Measurements from ENCODE around the gene CAPN10. TPM values are rescaled to one million over a fixed set of nuclear protein-coding genes. Genes with fewer than 3 reads are reported as not detected.
A peak's percentile ranks its signal among the peaks of the same experiment; 100 is the strongest.

Gene CAPN10
- total and polyA plus RNA-seq, 4 donors: 12.6 to 66.9 (median 29.6) TPM

DNA sequence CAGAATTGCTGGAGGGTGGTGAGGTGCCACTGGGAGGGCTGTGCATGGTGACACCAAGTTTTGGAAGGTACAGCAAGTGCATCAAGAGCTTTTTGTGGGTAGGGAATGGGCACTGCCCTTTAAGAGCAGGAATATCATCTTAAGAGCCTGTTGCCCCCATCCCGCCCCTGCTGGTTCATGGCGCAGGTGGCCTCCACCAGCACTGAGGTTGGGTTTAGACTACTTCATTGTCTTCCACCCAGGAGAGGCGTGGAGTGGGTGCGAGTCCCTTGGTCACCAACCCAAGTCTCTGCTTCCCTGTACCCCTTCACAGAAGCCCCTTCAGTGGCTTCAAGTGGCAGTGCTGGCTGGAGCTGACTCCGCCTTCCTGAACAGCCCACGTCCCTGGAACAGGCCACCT lies 10.5 kb upstream of the CAPN10 start:
- 73 to 78% methylated on average over 6 of the region's 6 CpGs for WGBS, 2 donors
- Histone ChIP-seq H3K4me1 (ENCODE audit: control insufficient read depth in 1 of 2, insufficient read depth in 2 of 2, low read length in 2 of 2) (no peaks in the 10 kb centered on the region), H3K27me3 (ENCODE audit: control insufficient read depth in 1 of 2, insufficient read depth in 2 of 2, low read length in 1 of 2) (no peaks in the 10 kb centered on the region), H3K4me3 (ENCODE audit: low read length in 2 of 2) (no peak overlapping the region), H3K36me3 (ENCODE audit: control insufficient read depth in 1 of 2, insufficient read depth in 2 of 2, low read length in 1 of 2) (peaks cover 0 to 2% of the 10 kb centered on the region in 2 donors), H3K9me3 (ENCODE audit: control insufficient read depth, low read length) (no peaks in the 10 kb centered on the region), H3K27ac (ENCODE audit: low read depth in 1 of 2, low read length in 2 of 2) (no peak overlapping the region)
- no peak for DNase-seq
- no peak for ATAC-seq (ENCODE audit: low FRiP score)
- intact Hi-C loops (cut with DNase I): no loop called here

DNA sequence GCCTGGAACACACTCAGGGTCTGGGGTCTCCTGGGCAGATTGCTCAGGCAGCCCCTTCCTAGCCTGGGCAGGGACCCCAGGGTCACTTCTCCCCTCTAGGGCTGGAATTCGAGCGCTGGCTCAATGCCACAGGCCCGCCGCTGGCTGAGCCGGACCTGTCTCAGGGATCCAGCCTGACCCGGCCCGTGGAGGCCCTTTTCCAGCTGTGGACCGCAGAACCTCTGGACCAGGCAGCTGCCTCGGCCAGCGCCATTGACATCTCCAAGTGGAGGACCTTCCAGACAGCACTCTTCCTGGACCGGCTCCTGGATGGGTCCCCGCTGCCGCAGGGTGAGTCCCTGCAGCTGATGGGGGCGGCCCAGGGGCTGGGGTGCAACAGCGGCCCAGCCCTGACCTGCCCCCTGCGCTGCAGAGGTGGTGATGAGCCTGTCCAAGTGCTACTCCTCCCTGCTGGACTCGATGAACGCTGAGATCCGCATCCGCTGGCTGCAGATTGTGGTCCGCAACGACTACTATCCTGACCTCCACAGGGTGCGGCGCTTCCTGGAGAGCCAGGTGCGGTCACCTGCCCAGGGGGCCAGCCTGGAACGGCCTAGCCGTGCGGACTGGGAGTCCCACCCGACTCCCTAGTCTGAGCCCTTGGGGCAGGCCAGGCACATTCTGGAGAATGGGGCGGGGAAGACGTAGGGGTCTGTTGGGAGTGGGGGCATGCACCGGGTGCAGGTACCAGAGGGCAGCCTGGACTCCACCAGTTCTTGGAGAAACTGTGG lies 9.9 kb upstream of the CAPN10 start:
- ATAC-seq (ENCODE audit: low FRiP score): no peak

DNA sequence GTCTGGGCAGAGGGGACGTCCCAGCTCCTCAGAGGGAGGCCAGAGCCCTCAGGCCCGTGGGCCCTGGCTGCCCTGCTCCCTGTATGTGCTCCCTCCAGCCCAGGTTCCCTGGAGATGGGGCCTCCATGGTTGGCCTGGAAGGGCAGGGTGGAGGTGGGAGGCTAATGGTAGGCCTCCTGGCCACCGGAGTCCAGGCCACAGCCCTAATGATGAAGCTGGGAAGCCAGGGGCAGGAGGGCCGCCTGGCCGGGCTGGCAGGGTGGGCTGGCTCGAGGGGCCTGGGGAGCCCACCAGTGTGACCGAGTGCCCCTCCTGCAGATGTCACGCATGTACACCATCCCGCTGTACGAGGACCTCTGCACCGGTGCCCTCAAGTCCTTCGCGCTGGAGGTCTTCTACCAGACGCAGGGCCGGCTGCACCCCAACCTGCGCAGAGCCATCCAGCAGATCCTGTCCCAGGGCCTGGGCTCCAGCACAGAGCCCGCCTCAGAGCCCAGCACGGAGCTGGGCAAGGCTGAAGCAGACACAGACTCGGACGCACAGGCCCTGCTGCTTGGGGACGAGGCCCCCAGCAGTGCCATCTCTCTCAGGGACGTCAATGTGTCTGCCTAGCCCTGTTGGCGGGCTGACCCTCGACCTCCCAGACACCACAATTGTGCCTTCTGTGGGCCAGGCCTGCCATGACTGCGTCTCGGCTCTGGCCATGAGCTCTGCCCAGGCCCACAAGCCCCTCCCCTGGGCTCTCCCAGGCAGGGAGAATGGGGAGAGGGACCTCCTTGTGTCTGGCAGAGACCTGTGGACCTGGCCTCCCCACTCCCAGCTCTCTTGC lies 9.0 kb upstream of the CAPN10 start:
- Histone ChIP-seq H3K27ac (ENCODE audit: low read depth in 1 of 2, low read length in 2 of 2) (no peak overlapping the region), H3K4me1 (ENCODE audit: control insufficient read depth in 1 of 2, insufficient read depth in 2 of 2, low read length in 2 of 2) (no peaks in the 10 kb centered on the region), H3K4me3 (ENCODE audit: low read length in 2 of 2) (no peak overlapping the region), H3K9me3 (ENCODE audit: control insufficient read depth, low read length) (no peaks in the 10 kb centered on the region), H3K36me3 (ENCODE audit: control insufficient read depth in 1 of 2, insufficient read depth in 2 of 2, low read length in 1 of 2) (peaks cover 0 to 2% of the 10 kb centered on the region in 2 donors), H3K27me3 (ENCODE audit: control insufficient read depth in 1 of 2, insufficient read depth in 2 of 2, low read length in 1 of 2) (no peaks in the 10 kb centered on the region)
- no peak for ATAC-seq (ENCODE audit: low FRiP score)
- intact Hi-C loops (cut with DNase I): no loop called here
- whole genome bisulfite sequencing, 2 donors: 86 to 87% methylated on average over 25 to 26 of the region's 26 CpGs
- DNase-seq: peak in 1 of 2 donors; percentile 21

More for the DNA sequence above, 9.9 kb upstream of the CAPN10 start:
- Histone ChIP-seq H3K4me3 (ENCODE audit: low read length in 2 of 2) (no peak overlapping the region), H3K9me3 (ENCODE audit: control insufficient read depth, low read length) (no peaks in the 10 kb centered on the region), H3K27me3 (ENCODE audit: control insufficient read depth in 1 of 2, insufficient read depth in 2 of 2, low read length in 1 of 2) (no peaks in the 10 kb centered on the region), H3K36me3 (ENCODE audit: control insufficient read depth in 1 of 2, insufficient read depth in 2 of 2, low read length in 1 of 2) (peaks cover 0 to 2% of the 10 kb centered on the region in 2 donors), H3K4me1 (ENCODE audit: control insufficient read depth in 1 of 2, insufficient read depth in 2 of 2, low read length in 2 of 2) (no peaks in the 10 kb centered on the region), H3K27ac (ENCODE audit: low read depth in 1 of 2, low read length in 2 of 2) (no peak overlapping the region)
- DNase-seq: peak in 1 of 2 donors; percentile 42
- intact Hi-C loops (cut with DNase I): no loop called here
- 91 to 92% methylated on average over 30 to 32 of the region's 32 CpGs for WGBS, 2 donors

DNA sequence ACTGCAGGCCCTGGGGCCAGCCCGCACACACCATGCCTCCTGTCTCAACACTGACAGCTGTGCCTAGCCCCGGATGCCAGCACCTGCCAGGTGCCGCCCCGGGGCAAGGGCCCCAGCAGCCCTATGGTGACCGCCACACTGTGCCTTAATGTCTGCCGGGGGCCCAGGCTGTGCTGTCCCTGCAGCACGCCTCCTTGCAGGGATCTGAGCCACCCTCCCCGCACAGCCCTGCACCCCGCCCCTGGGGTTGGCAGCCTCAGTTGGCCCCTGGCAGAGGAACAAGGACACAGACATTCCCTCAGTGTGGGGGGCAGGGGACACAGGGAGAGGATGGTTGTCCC lies 8.5 kb upstream of the CAPN10 start:
- Histone ChIP-seq H3K36me3 (ENCODE audit: control insufficient read depth in 1 of 2, insufficient read depth in 2 of 2, low read length in 1 of 2) (peaks cover 0 to 2% of the 10 kb centered on the region in 2 donors), H3K27ac (ENCODE audit: low read depth in 1 of 2, low read length in 2 of 2) (no peak overlapping the region), H3K9me3 (ENCODE audit: control insufficient read depth, low read length) (no peaks in the 10 kb centered on the region), H3K4me3 (ENCODE audit: low read length in 2 of 2) (no peak overlapping the region), H3K4me1 (ENCODE audit: control insufficient read depth in 1 of 2, insufficient read depth in 2 of 2, low read length in 2 of 2) (no peaks in the 10 kb centered on the region), H3K27me3 (ENCODE audit: control insufficient read depth in 1 of 2, insufficient read depth in 2 of 2, low read length in 1 of 2) (no peaks in the 10 kb centered on the region)
- intact Hi-C loops (cut with DNase I): no loop called here
- DNase-seq (no peak), ATAC-seq (ENCODE audit: low FRiP score) (no peak)
- WGBS, 2 donors: 81 to 87% methylated on average over 9 of the region's 9 CpGs

DNA sequence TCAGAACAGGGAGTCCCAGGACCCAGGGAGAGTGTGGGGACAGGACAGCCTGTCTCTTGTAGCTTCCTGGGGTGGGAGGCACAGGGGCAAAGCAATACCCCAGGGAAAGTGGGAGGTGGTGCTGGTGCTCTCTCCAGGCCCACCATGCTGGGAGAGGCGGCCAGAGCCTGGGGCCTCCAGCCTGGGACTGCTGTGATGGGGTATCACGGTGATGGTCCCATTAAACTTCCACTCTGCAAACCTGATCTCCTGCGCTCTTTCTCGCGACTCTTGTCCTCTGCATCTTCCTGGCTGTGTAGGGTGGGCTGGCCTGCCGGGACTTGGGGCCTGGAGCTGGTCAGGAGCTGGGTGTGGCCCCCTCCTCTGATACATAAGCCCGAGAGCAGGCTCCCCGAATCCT lies 8.0 kb upstream of the CAPN10 start:
- intact Hi-C loops (cut with DNase I): no loop called here
- Histone ChIP-seq H3K36me3 (ENCODE audit: control insufficient read depth in 1 of 2, insufficient read depth in 2 of 2, low read length in 1 of 2) (peaks cover 0 to 2% of the 10 kb centered on the region in 2 donors), H3K9me3 (ENCODE audit: control insufficient read depth, low read length) (no peaks in the 10 kb centered on the region), H3K4me3 (ENCODE audit: low read length in 2 of 2) (no peak overlapping the region), H3K27me3 (ENCODE audit: control insufficient read depth in 1 of 2, insufficient read depth in 2 of 2, low read length in 1 of 2) (no peaks in the 10 kb centered on the region), H3K27ac (ENCODE audit: low read depth in 1 of 2, low read length in 2 of 2) (no peak overlapping the region), H3K4me1 (ENCODE audit: control insufficient read depth in 1 of 2, insufficient read depth in 2 of 2, low read length in 2 of 2) (no peaks in the 10 kb centered on the region)
- DNase-seq (no peak), ATAC-seq (ENCODE audit: low FRiP score) (no peak)
- WGBS, 2 donors: 83 to 90% methylated on average over 8 of the region's 8 CpGs

DNA sequence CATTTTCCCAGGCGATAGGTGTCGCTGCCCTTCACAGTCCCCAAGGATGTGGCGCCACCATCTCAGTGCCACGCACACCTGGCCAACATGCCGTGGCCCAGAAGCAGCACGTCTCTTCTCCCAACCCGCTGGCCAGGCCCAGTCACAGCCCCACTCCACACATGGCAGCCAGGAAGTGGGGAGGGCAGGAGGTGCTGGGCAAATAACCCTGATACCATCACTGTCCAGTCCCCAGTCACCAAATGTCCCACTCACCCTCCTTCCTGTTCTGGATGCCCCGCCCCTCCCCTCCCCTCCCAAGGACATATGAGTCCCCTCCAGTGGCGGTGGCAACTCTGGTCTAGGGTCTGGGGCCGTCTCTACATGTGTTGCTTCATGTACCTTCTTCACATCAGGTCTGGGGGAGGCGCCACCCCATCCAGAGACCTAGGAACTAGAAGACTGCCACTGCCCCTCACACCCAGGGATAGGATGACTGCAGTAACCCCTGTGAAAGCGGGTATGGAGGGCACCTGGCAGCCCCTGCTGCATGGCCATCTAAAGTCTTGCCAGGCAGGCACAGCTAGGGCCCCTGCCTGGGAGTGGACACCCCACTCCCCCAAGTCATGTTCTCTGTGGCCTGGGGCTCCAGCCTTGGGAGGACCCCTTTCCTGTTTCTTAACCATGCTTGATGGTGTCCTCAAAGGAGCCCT lies 7.3 kb upstream of the CAPN10 start:
- DNase-seq (no peak), ATAC-seq (ENCODE audit: low FRiP score) (no peak)
- Histone ChIP-seq H3K9me3 (ENCODE audit: control insufficient read depth, low read length) (no peaks in the 10 kb centered on the region), H3K36me3 (ENCODE audit: control insufficient read depth in 1 of 2, insufficient read depth in 2 of 2, low read length in 1 of 2) (peaks cover 0 to 2% of the 10 kb centered on the region in 2 donors), H3K4me1 (ENCODE audit: control insufficient read depth in 1 of 2, insufficient read depth in 2 of 2, low read length in 2 of 2) (no peaks in the 10 kb centered on the region), H3K4me3 (ENCODE audit: low read length in 2 of 2) (no peak overlapping the region), H3K27ac (ENCODE audit: low read depth in 1 of 2, low read length in 2 of 2) (no peak overlapping the region), H3K27me3 (ENCODE audit: control insufficient read depth in 1 of 2, insufficient read depth in 2 of 2, low read length in 1 of 2) (no peaks in the 10 kb centered on the region)
- intact Hi-C loops (cut with DNase I): no loop called here
- 85 to 92% methylated on average over 12 of the region's 12 CpGs for whole genome bisulfite sequencing, 2 donors

DNA sequence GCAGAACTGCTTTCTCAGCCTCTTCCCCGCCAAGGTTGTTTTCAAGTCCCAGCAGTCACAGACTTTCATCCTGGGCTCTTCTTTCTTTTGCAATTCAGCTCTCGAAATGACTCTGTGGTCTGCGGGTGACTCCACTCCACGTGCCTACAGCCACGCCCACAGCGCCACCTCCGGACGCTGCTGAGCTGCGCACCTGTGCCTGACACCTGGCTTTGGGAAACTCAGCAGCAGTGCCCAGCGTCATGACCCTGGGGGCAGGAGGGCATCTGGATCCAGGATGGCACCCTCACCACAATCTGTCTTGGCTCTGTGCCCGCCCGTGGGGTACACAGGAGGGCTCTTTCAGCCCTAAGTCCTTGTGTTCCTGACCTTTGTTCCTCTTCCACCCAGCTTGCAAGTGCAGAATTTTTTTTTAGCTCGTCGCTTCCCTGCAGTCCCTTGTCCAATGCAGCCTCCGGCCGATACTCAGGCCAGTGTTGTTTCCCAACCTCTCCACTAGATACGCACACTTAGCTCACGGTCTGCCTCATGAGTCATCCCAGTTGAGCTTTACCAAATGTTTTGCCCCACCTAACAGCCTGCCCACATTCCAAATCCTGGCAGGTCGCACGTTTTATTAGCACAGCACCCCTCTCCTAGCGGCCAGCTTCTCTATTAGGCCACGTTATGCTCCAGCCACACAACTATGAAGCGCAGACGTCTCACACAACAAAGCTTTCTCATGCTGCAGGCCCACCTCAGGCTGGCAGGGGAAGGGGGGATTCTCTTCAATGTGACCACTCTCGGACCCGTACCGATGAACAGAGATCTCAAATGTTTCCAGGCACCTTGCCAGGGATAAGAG lies 6.5 kb upstream of the CAPN10 start:
- Histone ChIP-seq H3K27me3 (ENCODE audit: control insufficient read depth in 1 of 2, insufficient read depth in 2 of 2, low read length in 1 of 2) (no peaks in the 10 kb centered on the region), H3K36me3 (ENCODE audit: control insufficient read depth in 1 of 2, insufficient read depth in 2 of 2, low read length in 1 of 2) (no peaks in the 10 kb centered on the region), H3K9me3 (ENCODE audit: control insufficient read depth, low read length) (no peaks in the 10 kb centered on the region), H3K4me3 (ENCODE audit: low read length in 2 of 2) (no peak overlapping the region), H3K27ac (ENCODE audit: low read depth in 1 of 2, low read length in 2 of 2) (peak overlapping the region in 1 of 2 donors; percentile 7), H3K4me1 (ENCODE audit: control insufficient read depth in 1 of 2, insufficient read depth in 2 of 2, low read length in 2 of 2) (no peaks in the 10 kb centered on the region)
- 56 to 58% methylated on average over 27 of the region's 27 CpGs for WGBS, 2 donors
- intact Hi-C loops (cut with DNase I): no loop called here
- ATAC-seq (ENCODE audit: low FRiP score) (peak; percentile 34), DNase-seq (peak in 1 of 2 donors; percentile 81)

DNA sequence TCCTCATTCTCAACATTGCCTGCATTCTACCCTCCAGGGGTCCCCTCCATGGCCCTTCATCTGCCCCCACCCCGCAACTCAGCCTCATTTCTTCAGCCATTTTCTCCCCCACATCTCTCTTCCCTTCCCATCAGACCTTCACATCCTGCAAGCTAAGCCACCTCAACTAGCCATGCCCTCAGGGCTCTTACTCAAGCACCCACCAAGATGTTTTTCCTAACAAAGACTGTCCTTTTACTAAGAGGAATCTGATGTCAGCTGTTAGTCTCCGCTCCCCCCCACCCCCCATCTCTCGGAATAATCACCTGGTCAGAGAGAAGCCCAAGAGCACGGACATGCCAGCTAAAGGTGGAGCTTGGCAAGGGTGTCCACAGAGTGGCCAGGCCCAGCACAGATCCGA lies 4.7 kb upstream of the CAPN10 start:
- Histone ChIP-seq H3K9me3 (ENCODE audit: control insufficient read depth, low read length) (no peaks in the 10 kb centered on the region), H3K27me3 (ENCODE audit: control insufficient read depth in 1 of 2, insufficient read depth in 2 of 2, low read length in 1 of 2) (no peaks in the 10 kb centered on the region), H3K27ac (ENCODE audit: low read depth in 1 of 2, low read length in 2 of 2) (no peak overlapping the region), H3K4me1 (ENCODE audit: control insufficient read depth in 1 of 2, insufficient read depth in 2 of 2, low read length in 2 of 2) (no peaks in the 10 kb centered on the region), H3K36me3 (ENCODE audit: control insufficient read depth in 1 of 2, insufficient read depth in 2 of 2, low read length in 1 of 2) (no peaks in the 10 kb centered on the region), H3K4me3 (ENCODE audit: low read length in 2 of 2) (no peak overlapping the region)
- DNase-seq: no peak
- ATAC-seq (ENCODE audit: low FRiP score): no peak
- 91 to 97% methylated on average over 5 of the region's 5 CpGs for WGBS, 2 donors
- intact Hi-C loops (cut with DNase I): no loop called here
